IMR-90 (cell line): ENCODE results near the gene CNGA1. TPM values are rescaled to one million over a fixed set of nuclear protein-coding genes. Genes with fewer than 3 reads are reported as not detected.

Source experiments
- ATAC-seq: fragments of 200-7000 bp; cut with Tn5 transposase; 2 replicates; pipeline ENCODE4 v1.9.1; 2020; ENCODE audit warnings: low read depth, mild to moderate bottlenecking, moderate library complexity
- BruUV-seq: library from RNA; stranded (reverse); fragments of 400-500 nt; replicated peaks from 2 replicates; lab custom pipeline; 2021; lab: Mats Ljungman, UMichigan
- CTCF ChIA-PET: fragments of 300-600 bp; formaldehyde crosslinking; extraction: SDS; loops from one replicate; lab custom pipeline; 2021; ENCODE audit warnings: antibody characterized with exemption; lab: Yijun Ruan, JAX
- POLR2A ChIA-PET: fragments of 300-600 bp; sonication (Branson Sonifier 250); formaldehyde crosslinking; loops from one replicate; lab custom pipeline; 2022; ENCODE audit warnings: antibody characterized with exemption; ENCODE audit not compliant: unreplicated experiment; lab: Charles Lee
- DNase-seq: peaks from one replicate; pipeline ENCODE4 v3.0.0; 2013
- H2AFZ ChIP-seq: replicated peaks from 2 replicates; pipeline ENCODE3; 2013; ENCODE audit warnings: low read length, mild to moderate bottlenecking; ENCODE audit not compliant: poor library complexity
- H2AK5ac ChIP-seq: 2 replicates; pipeline ENCODE4 v1.6.1; 2013; ENCODE audit warnings: low read depth, low read length, inconsistent platforms
- H2AK9ac ChIP-seq: replicated peaks from 2 replicates; pipeline ENCODE3; 2013; ENCODE audit warnings: mild to moderate bottlenecking, low read depth, low read length, moderate library complexity; ENCODE audit not compliant: poor library complexity
- H2BK120ac ChIP-seq: 2 replicates; pipeline ENCODE4 v1.6.1; 2013; ENCODE audit warnings: low read depth, low read length, inconsistent platforms
- H2BK15ac ChIP-seq: 3 replicates; pipeline ENCODE4 v1.6.1; 2013; ENCODE audit warnings: low read depth, low read length, inconsistent platforms
- H2BK20ac ChIP-seq: 2 replicates; pipeline ENCODE4 v1.6.1; 2013; ENCODE audit warnings: low read depth, mild to moderate bottlenecking, inconsistent platforms, low read length, moderate library complexity
- H2BK5ac ChIP-seq: 2 replicates; pipeline ENCODE4 v1.6.1; 2013; ENCODE audit warnings: mild to moderate bottlenecking, low read depth, low read length, inconsistent platforms; ENCODE audit not compliant: poor library complexity, severe bottlenecking
- H3K14ac ChIP-seq: replicated peaks from 2 replicates; pipeline ENCODE4 v1.6.1; 2013; ENCODE audit warnings: low read depth, low read length, inconsistent platforms
- H3K18ac ChIP-seq: 2 replicates; pipeline ENCODE4 v1.6.1; 2013; ENCODE audit warnings: low read depth, low read length, control low read depth
- H3K23ac ChIP-seq: 2 replicates; pipeline ENCODE4 v1.6.1; 2013; ENCODE audit warnings: low read depth, low read length, inconsistent platforms
- H3K27ac ChIP-seq: 2 replicates; pipeline ENCODE4 v1.5.1; 2013; ENCODE audit warnings: mild to moderate bottlenecking, control low read depth, low read length; ENCODE audit not compliant: insufficient read depth
- H3K27me3 ChIP-seq: 2 replicates; pipeline ENCODE4 v1.6.1; 2013; ENCODE audit warnings: low read length; ENCODE audit not compliant: control insufficient read depth, insufficient read depth
- H3K36me3 ChIP-seq: 2 replicates; pipeline ENCODE4 v1.6.1; 2013; ENCODE audit warnings: low read length, mixed read lengths; ENCODE audit not compliant: control insufficient read depth, insufficient read depth
- H3K4ac ChIP-seq: 2 replicates; pipeline ENCODE4 v1.6.1; 2013; ENCODE audit warnings: low read depth, low read length, inconsistent platforms
- H3K4me1 ChIP-seq: 2 replicates; pipeline ENCODE4 v1.6.1; 2013; ENCODE audit warnings: low read length, mixed read lengths; ENCODE audit not compliant: control insufficient read depth, insufficient read depth
- H3K4me2 ChIP-seq: 2 replicates; pipeline ENCODE4 v1.6.1; 2013; ENCODE audit warnings: low read depth, mild to moderate bottlenecking, control low read depth, low read length, moderate library complexity
- H3K4me3 ChIP-seq: 2 replicates; pipeline ENCODE4 v1.5.1; 2013; ENCODE audit warnings: low read depth, mild to moderate bottlenecking, control low read depth, low read length, moderate library complexity; ENCODE audit not compliant: insufficient read depth
- H3K56ac ChIP-seq: 2 replicates; pipeline ENCODE4 v1.6.1; 2013; ENCODE audit warnings: low read length, inconsistent platforms; ENCODE audit not compliant: insufficient read depth; ENCODE audit errors: extremely low read depth
- H3K79me1 ChIP-seq, 2 experiments: 2 replicates each; pipeline ENCODE4 v1.6.1; 2013; ENCODE audit warnings: low read length in 2 of 2, inconsistent platforms in 1 of 2, low read depth in 1 of 2
- H3K9ac ChIP-seq: 2 replicates; pipeline ENCODE4 v1.6.1; 2013; ENCODE audit warnings: low read depth, low read length, control low read depth
- H3K9me1 ChIP-seq: 2 replicates; pipeline ENCODE4 v1.6.1; 2013; ENCODE audit warnings: low read length, inconsistent platforms; ENCODE audit not compliant: insufficient read depth
- H3K9me3 ChIP-seq: 2 replicates; pipeline ENCODE4 v1.6.1; 2013; ENCODE audit warnings: low read length; ENCODE audit not compliant: control insufficient read depth, insufficient read depth
- H4K20me1 ChIP-seq: 2 replicates; pipeline ENCODE4 v1.6.1; 2013; ENCODE audit warnings: low read length, inconsistent platforms; ENCODE audit not compliant: insufficient read depth
- H4K5ac ChIP-seq: 2 replicates; pipeline ENCODE4 v1.6.1; 2013; ENCODE audit warnings: mild to moderate bottlenecking, low read depth, low read length, control low read depth
- H4K8ac ChIP-seq, 2 experiments: 2 replicates each; pipeline ENCODE4 v1.6.1; 2013; ENCODE audit warnings: low read depth in 2 of 2, low read length in 2 of 2, control low read depth in 1 of 2, inconsistent platforms in 1 of 2
- H4K91ac ChIP-seq: 2 replicates; pipeline ENCODE4 v1.6.1; 2013; ENCODE audit warnings: low read depth, low read length, inconsistent platforms; ENCODE audit not compliant: insufficient read depth
- CHD1 ChIP-seq: IDR thresholded peaks from 2 replicates; pipeline ENCODE4 v1.6.1; 2012; ENCODE audit warnings: low read depth, low read length, improper control_type of control experiment
- WGBS, 2 experiments: methylation state at CpG; one replicate each; pipeline versions ENCODE4 v1.1.5 to v1.1.7; 2013; ENCODE audit warnings: missing lambda C conversion rate in 2 of 2; ENCODE audit not compliant: insufficient read length in 1 of 2; ENCODE audit errors: extremely low coverage in 2 of 2; 5-methylcytosine and 5-hydroxymethylcytosine counted together
- dilution Hi-C: fragments of 300-500 bp; cut with HindIII; formaldehyde crosslinking; loops from one replicate; pipeline ENCODE4 v1.14.3; 2018; ENCODE audit warnings: low sequenced_read_pairs; ENCODE audit not compliant: unreplicated experiment
- in situ Hi-C: fragments of 300-500 bp; cut with MboI; formaldehyde crosslinking; loops from 3 replicates; pipeline ENCODE4 v1.14.3; 2019; ENCODE audit warnings: low sequenced_read_pairs, inconsistent platforms, mixed read lengths
- intact Hi-C: fragments of 100-400 bp; cut with micrococcal nuclease; formaldehyde crosslinking; loops from 2 replicates; pipeline ENCODE4 v1.10.0; 2022
- polyA plus RNA-seq, 3 experiments: library from polyadenylated mRNA; depleted of rRNA; stranded (reverse); fragments of >200 nt; gene quantifications; 2 replicates each; pipeline ENCODE4 v1.2.3, GENCODE V29; 2012; ENCODE audit warnings: low replicate concordance in 1 of 3
- total RNA-seq: library from RNA; depleted of rRNA; stranded (reverse); fragments of >200 nt; gene quantifications from 2 replicates; pipeline ENCODE4 v1.2.3, GENCODE V29; 2012

The CNGA1 gene
- total and polyA plus RNA-seq, 2 of the 4 experiments (the other 2 are of a cell fraction) = not detected

DNA sequence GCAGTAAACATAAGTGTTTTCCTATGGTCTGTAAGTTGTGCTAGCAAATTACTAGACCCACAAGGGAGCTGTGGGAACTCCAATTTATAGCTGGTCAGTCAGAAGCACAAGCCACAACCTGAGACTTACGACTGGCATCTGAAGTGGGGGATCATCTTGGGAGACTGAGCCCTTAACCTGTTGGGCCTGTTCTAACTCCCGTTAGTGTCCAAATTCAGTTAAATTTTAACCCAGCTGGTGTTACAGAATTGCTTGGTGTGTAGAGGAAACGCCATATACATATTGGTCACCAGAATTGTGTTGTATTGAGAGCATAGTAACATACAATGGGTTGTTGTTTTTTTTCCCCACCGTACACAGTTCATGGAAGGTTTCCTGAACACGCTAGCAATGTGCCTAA, 77.0 kb downstream of the CNGA1 start:
- H2BK15ac ChIP-seq = no peak overlapping the region
- H3K23ac ChIP-seq = no peak overlapping the region
- no peak overlapping the region for H2AFZ ChIP-seq
- ChIA-PET POLR2A (no interaction called here), CTCF (no interaction called here)
- no peak overlapping the region for H4K8ac ChIP-seq
- no peak overlapping the region for H2AK9ac ChIP-seq
- no peak for ATAC-seq
- H3K27me3 ChIP-seq = peaks cover 21% of the 10 kb centered on the region
- no peak overlapping the region for H2AK5ac ChIP-seq
- H3K14ac ChIP-seq = no peak overlapping the region
- no peaks in the 10 kb centered on the region for H3K36me3 ChIP-seq
- H2BK120ac ChIP-seq = no peak overlapping the region
- DNase-seq = no peak
- 100% methylated on average over 1 of the region's 5 CpGs; no CpG with 5 or more reads in 1 of the 2 experiments for WGBS, 2 experiments
- H3K18ac ChIP-seq = no peak overlapping the region
- no peak for TF ChIP-seq CHD1
- H3K9me3 ChIP-seq = no peaks in the 10 kb centered on the region
- no peaks in the 10 kb centered on the region for H3K79me1 ChIP-seq
- H3K27ac ChIP-seq = no peak overlapping the region
- H3K4me1 ChIP-seq = no peaks in the 10 kb centered on the region
- H2BK5ac ChIP-seq = no peak overlapping the region
- no peak overlapping the region for H3K4me3 ChIP-seq
- H2BK20ac ChIP-seq = no peak overlapping the region
- H4K5ac ChIP-seq = no peak overlapping the region
- no peak overlapping the region for H3K4me2 ChIP-seq
- no peak overlapping the region for H3K56ac ChIP-seq
- H4K20me1 ChIP-seq = no peaks in the 10 kb centered on the region
- no TSS peak for BruUV-seq
- H3K9me1 ChIP-seq = no peaks in the 10 kb centered on the region
- no peak overlapping the region for H4K91ac ChIP-seq
- dilution Hi-C loops = no loop called here
- in situ Hi-C loops = loop anchor here (10.0 kb wide), 1 partner anchor 255 kb away; no protein-coding TSS in a partner anchor
- H3K9ac ChIP-seq = no peak overlapping the region
- H3K4ac ChIP-seq = no peak overlapping the region
- intact Hi-C loops = no loop called here
